NCI-H510A (cell line): Measurements from ENCODE around the gene SMCO4.

Source experiments
- DNase-seq: peaks from one replicate; lab custom pipeline; 2025; lab: John Stamatoyannopoulos, UW

Gene SMCO4

GRCh38 chr11:93504110-93505095, 38.8 kb downstream of the SMCO4 start:
- DNase-seq, result no peak

GRCh38 chr11:93501856-93502255, 41.3 kb downstream of the SMCO4 start:
- no peak for DNase-seq

- no peak for DNase-seq
Observed at GRCh38 chr11:93500759-93501158, 42.4 kb downstream of the SMCO4 start.

GRCh38 chr11:93498641-93499040, 44.5 kb downstream of the SMCO4 start:
- DNase-seq, result no peak

GRCh38 chr11:93498161-93498560, 45.0 kb downstream of the SMCO4 start:
- DNase-seq, result no peak

- DNase-seq, result no peak
Observed at GRCh38 chr11:93497596-93497995, 45.6 kb downstream of the SMCO4 start.

GRCh38 chr11:93494357-93494756, 48.8 kb downstream of the SMCO4 start:
- no peak for DNase-seq

GRCh38 chr11:93493252-93493897, 49.8 kb downstream of the SMCO4 start:
- DNase-seq, result no peak

GRCh38 chr11:93492464-93493251, 50.5 kb downstream of the SMCO4 start:
- no peak for DNase-seq

- no peak for DNase-seq
Observed at GRCh38 chr11:93491973-93492372, 51.2 kb downstream of the SMCO4 start.

GRCh38 chr11:93490996-93491618, 52.1 kb downstream of the SMCO4 start:
- DNase-seq, result no peak

- DNase-seq, result no peak
Observed at GRCh38 chr11:93489841-93490240, 53.4 kb downstream of the SMCO4 start.

- DNase-seq, result peak; percentile 85
Observed at GRCh38 chr11:93487032-93487483, 56.1 kb downstream of the SMCO4 start.

- DNase-seq, result no peak
Observed at GRCh38 chr11:93485983-93486382, 57.2 kb downstream of the SMCO4 start.

GRCh38 chr11:93484716-93485115, 58.5 kb downstream of the SMCO4 start:
- no peak for DNase-seq

GRCh38 chr11:93482556-93482955, 60.6 kb downstream of the SMCO4 start:
- DNase-seq, result no peak

GRCh38 chr11:93481696-93482095, 61.5 kb downstream of the SMCO4 start:
- DNase-seq, result no peak

GRCh38 chr11:93481279-93481678, 61.9 kb downstream of the SMCO4 start:
- no peak for DNase-seq

GRCh38 chr11:93480756-93481155, 62.4 kb downstream of the SMCO4 start:
- no peak for DNase-seq

GRCh38 chr11:93480256-93480655, 62.9 kb downstream of the SMCO4 start:
- DNase-seq, result no peak

GRCh38 chr11:93478841-93479240, 64.3 kb downstream of the SMCO4 start:
- DNase-seq, result no peak

GRCh38 chr11:93477684-93478234, 65.4 kb downstream of the SMCO4 start:
- no peak for DNase-seq
